Measurements from ENCODE around the gene ING5.

Gene ING5

GRCh38 chr2:241760301-241760771, 58.5 kb downstream of the ING5 start:
- DNase-seq (no peak), ATAC-seq (no peak)

GRCh38 chr2:241762321-241762932, 60.6 kb downstream of the ING5 start:
- ATAC-seq: no peak

GRCh38 chr2:241762933-241763369, 61.1 kb downstream of the ING5 start:
- DNase-seq (peak; percentile 58), ATAC-seq (peak; percentile 84)

More at GRCh38 chr2:241762321-241762932, 60.6 kb downstream of the ING5 start:
- DNase-seq: no peak

DNA sequence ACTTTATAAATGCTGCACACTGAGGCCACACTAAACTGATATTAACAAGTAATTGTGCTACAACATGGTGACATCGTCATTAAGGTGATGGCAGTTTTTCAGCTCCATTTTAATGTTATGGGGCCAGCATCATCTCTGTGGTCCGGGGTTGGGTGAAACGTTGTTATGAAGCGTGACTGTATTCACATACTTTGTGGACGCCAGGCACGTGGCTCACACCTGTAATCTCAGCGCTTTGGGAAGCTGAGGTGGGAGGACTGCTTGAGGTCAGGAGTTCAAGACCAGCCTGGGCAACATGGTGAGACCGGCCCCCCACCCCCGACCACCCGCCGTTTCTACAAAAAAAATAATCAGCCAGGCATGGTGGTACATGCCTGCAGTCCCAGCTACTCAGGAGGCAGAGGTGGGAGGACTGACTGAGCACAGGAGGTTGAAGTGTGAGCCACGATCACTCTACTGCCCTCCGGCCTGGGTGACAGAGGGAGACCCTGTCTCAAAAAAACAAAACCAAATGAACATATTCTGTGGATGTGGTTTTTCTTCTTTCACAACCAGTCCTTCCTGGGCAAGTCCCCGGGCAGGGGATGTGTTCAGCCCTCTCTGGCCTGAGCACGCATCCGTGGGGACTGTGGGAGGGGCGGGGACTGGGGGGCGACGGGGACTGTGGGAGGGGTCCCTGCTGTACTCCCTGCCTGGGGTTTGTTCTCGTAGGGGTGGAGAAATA, 61.9 kb downstream of the ING5 start:
- ATAC-seq: no peak
- DNase-seq: no peak

- no peak for DNase-seq
- no peak for ATAC-seq
Measured at GRCh38 chr2:241764275-241765241, 62.7 kb downstream of the ING5 start.

DNA sequence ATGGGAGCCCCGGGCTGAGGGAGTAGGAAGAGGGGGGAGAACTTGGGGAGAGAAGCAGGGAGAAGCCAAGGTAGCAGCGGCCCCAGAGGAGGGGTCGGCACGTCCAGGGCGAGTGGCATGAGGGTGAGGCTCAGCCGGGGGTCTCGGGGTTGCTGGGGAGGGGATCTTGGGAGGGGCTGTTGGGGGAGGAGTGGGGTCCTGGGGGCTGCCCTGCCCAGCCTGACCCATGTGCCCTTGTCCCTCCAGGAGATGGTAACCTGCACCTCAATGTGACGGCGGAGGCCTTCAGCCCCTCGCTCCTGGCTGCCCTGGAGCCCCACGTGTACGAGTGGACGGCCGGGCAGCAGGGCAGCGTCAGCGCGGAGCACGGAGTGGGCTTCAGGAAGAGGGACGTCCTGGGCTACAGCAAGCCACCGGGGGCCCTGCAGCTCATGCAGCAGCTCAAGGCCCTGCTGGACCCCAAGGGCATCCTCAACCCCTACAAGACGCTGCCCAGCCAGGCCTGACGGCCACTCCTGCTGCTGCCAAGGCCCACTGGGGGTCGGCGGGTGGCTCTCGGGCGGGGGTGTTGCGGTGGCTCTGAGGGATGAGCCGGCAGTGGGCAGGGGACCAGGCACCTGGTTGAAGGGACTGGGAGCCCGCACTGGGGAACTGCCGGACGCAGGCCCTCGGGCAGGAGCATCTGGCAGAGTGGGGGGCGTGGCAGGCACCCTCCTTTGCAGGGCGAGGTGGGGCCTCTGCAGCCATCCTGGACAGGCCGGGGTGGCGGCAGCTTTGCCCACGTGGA, 65.8 kb downstream of the ING5 start:
- no peak for ATAC-seq
- DNase-seq: peak; percentile 2

GRCh38 chr2:241768251-241768711, 66.4 kb downstream of the ING5 start:
- DNase-seq: peak; percentile 2
- no peak for ATAC-seq

- ATAC-seq (no peak), DNase-seq (no peak)
Measured at GRCh38 chr2:241768850-241769249, 67.0 kb downstream of the ING5 start.

- ATAC-seq: no peak
- DNase-seq: no peak
Measured at GRCh38 chr2:241769819-241770184, 68.0 kb downstream of the ING5 start.

- no peak for DNase-seq
Measured at GRCh38 chr2:241770185-241770935, 68.5 kb downstream of the ING5 start.

GRCh38 chr2:241770936-241771285, 69.1 kb downstream of the ING5 start:
- no peak for ATAC-seq
- no peak for DNase-seq

More at GRCh38 chr2:241770185-241770935, 68.5 kb downstream of the ING5 start:
- ATAC-seq: no peak

DNA sequence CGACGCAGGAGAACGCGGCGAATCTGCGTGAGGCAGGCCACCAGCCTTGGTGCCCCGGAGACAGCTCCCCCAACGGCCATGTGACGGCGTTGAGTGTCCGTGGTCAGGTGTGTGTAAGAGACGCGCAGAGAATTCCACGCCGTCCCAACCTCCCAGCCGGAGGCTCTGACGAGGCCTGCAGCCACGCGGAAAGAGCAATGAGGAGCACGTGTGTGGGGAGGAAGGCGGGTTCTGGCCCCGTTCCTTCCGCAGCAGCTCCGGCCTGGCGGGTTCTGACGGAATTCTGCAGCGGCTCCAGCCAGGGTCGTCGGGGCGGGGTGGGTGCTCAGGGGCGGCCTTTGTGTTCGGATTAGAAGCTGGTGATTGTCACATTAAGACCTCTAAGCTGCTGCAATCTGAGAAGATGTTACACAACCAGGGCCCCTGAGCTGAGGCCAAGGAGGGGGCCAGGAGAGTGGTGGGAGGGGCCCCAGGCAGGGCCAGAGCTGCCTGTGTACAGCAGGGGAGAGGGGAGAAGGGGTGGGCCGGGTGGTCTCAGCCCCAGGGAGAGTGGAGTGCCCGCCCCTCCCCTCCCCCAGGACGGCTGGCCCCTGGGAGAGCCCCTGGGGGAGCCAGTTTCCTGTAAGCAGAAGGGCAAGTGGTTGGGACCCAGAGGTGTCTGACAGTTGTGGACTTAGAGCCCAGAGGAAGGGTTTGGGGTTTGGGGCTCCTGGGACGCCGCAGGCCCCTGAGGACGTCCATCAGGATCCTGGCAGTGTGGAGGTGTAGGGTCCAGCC, 69.6 kb downstream of the ING5 start:
- no peak for DNase-seq
- ATAC-seq: no peak

GRCh38 chr2:241772063-241772499, 70.2 kb downstream of the ING5 start:
- ATAC-seq: no peak
- no peak for DNase-seq

DNA sequence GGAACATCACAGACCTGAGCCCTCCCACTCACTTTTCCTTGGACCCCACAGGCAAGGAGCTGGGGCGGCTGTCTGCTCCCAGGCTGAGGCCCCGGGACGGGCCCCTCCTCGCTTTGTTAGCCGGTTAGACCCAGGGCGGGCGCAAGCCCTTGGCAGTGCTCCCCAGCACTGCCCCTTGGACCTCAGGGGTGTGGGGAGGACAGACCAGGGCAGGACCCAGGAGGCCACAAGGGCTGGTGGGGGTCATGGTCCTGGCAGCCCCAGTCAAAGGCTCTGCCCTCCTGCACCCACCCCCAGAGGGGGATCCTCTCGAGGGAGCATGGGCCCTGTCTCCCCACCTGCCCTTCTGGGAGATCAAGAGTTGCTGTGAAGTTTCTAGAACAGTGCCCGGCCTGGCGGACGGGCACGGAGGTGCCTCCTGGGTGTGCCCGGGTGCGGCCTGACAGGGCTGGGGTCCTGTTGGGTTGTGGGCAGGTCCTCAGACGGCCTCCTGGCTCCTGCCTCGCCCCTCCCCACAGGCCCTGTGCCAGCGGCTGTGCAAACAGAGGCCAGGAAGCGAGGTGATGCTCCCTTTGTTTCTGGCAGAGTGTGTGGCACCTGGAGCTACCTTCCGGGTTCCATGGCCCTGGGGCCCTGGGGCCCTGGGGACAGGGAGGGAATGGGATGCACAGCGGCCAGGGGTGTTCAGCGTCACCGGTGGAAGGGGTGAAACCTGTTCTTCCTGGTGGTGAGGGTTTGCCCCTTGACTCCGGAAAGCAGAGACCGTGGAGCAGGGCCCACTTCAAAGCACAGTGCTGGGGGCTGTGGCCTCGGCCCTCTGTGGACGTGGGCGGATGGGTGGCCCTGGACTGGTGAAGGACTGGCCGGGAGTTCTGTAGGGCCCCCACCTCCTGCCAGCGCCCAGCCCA, 71.9 kb downstream of the ING5 start:
- DNase-seq (no peak), ATAC-seq (no peak)

DNA sequence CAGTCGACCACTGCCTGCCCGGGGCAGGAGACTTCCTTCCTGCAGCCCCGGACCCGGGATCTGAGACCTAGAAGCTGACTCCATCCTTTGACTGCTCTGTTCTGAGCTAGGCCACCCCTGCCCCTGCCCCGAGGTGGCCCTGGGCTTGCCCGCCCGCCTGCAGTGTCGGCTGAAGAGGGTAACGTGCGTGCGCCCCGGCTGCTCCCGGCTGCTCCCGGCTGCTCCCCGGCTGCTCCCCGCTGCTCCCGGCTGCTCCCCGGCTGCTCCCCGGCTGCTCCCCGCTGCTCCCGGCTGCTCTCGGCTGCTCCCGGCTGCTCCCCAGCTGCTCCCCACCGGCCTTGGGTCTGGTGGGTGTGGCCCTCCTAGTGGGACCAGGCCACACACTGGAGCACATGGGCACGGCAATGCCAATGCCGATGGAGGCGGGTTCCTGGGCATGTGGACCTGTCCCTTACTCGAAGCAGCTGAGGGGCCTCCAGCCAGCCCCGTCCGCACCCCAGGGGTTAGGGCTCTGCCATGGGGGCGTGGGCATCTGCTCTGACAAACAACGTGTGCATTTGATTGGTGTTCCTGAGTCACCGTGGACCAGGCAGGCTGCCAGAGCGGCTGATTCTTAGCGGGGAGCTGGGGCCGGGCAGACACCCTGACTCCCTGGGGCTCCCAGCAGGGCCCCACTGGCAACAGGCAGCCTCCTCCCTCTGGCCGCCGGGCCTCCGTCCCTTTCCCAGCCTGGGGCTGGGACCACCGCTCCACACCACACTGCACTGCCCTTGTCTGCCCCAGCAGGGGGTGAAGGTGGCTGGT, 72.8 kb downstream of the ING5 start:
- ATAC-seq: no peak
- no peak for DNase-seq

- no peak for ATAC-seq
- DNase-seq: no peak
Measured at GRCh38 chr2:241775223-241776177, 73.7 kb downstream of the ING5 start.
